Fibroblast of lung (primary cell): ENCODE results near the gene FUT8.

ENCODE experiments used
- EZH2 ChIP-seq: IDR thresholded peaks from 2 replicates; pipeline ENCODE4 v1.5.1; 2012; ENCODE audit warnings: low read length, control low read depth, mild to moderate bottlenecking; ENCODE audit errors: missing control alignments
- TF ChIP-seq, protein P1 (sequence below), 2 donors: IDR thresholded peaks in 1 of 2; conservative IDR thresholded peaks in 1 of 2; 1 replicate in 1 of 2; 2 replicates in 1 of 2; pipeline ENCODE4 v1.5.1; 2011 to 2012; ENCODE audit warnings: low read length in 2 of 2, control low read depth in 1 of 2, inconsistent platforms in 1 of 2, low read depth in 1 of 2, mild to moderate bottlenecking in 1 of 2

DNA sequence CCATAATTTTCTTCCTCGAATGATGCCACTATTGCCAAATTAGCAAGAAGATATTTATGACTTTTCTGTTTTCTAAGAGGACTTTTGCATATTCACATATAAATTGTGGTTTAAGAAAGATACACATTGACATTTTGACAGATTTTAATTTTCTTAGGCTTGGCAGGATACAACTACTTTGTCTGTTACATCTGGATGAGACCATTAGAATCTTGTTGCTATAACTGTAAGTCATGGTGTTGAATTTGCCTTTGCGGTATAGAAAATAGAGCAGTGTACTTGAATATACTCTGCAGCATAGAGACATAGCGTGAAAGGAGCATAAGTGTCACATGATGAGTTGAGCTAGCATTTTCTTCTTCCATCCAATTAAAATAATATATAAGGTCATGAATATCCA is 169.3 kb downstream of the FUT8 start:
- TF ChIP-seq, protein P1, sequence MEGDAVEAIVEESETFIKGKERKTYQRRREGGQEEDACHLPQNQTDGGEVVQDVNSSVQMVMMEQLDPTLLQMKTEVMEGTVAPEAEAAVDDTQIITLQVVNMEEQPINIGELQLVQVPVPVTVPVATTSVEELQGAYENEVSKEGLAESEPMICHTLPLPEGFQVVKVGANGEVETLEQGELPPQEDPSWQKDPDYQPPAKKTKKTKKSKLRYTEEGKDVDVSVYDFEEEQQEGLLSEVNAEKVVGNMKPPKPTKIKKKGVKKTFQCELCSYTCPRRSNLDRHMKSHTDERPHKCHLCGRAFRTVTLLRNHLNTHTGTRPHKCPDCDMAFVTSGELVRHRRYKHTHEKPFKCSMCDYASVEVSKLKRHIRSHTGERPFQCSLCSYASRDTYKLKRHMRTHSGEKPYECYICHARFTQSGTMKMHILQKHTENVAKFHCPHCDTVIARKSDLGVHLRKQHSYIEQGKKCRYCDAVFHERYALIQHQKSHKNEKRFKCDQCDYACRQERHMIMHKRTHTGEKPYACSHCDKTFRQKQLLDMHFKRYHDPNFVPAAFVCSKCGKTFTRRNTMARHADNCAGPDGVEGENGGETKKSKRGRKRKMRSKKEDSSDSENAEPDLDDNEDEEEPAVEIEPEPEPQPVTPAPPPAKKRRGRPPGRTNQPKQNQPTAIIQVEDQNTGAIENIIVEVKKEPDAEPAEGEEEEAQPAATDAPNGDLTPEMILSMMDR (conservative IDR thresholded peaks at IDR 0.05 in 1 of 2, IDR thresholded peaks at IDR 0.05 in 1 of 2; ENCODE audit: low read depth in 1 of 2, low read length in 2 of 2) = no peak
- TF ChIP-seq EZH2 = no peak
